Nucleus accumbens (tissue), 56 donors: ENCODE measurements around the gene ADPRM.
"Not testable (repeated sequence)": the region's sequence is repeated elsewhere in the genome, so short reads cannot be mapped to it uniquely, and the experiment has no call there.

Source experiments
- DNase-seq, 56 donors: peaks; one replicate each; lab custom pipeline; 2025; lab: John Stamatoyannopoulos, UW

The ADPRM gene

DNA sequence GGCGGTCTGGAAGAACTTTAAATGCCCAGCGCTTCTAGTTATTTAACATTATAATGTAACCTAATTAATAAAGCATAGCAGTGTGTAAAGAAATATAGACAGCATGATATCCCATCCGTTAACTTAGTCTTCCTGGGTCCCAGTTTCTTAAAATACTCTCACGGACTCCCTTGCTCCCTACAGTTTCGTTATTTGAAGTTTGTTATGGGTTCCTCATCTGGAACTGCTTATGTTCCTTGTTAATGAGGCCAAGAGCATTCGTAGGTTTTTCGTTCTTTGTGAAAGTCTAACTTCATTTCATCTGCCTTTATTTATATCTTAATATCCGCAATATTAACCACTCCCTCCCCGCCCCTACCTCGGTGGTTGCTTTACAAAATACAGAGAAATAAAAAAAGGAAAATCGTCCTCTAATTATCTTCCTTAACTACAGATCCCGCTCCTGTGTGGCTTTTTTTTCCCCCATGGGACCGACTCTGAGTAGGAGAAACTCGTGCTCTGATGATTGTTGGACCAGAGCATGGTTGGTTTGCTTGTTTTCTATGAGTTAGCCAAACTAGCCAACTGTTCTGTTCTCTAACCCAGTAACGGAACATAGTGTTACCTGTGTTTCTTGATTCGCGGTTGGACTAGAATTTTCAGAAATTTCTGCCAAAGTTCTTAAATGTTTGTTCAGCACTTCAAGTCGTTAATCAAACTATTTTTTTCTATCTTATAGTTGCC lies 863 bp downstream of the ADPRM start:
- DNase-seq, result peak in 1 of 56 donors; percentile 2

DNA sequence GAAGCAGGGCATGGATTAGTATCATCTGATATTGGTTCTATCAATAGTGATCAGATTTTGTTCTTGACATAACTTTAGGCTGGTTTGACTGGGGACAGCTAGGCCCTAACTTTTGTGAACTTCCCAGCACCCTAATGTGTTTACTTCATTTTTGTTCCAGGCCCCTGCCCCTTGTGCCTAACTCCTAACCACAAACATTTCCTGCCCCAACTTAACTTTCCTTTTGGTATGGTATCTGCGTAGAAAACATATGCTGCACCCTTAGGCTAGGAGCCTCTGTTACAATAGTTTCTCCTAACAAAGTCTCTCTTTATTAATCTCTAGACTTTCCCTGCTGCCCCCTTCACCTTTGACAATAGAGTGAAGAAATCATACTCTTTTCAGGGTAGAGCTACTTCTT lies 2.5 kb downstream of the ADPRM start:
- DNase-seq, result no peak

DNA sequence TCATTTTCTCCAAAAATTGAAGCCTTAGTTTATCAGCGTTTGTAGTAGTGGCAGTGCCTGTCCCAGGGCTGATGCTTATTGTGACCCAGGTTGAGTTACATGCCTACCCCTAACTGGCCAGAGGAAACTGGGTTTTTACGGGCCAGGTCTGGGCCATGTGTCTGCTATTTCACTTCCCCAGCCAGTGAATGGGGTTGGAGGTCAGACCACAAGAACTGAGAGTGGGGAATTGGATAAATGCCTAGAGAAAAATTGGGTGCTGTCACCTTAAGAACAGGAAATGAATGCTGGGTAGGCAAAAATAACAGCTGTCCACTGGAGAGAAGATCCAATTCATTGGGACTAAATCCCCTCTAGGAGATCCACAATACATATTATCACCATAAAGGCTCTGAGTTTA lies 5.2 kb downstream of the ADPRM start:
- DNase-seq, result no peak

- no peak for DNase-seq
Measured at GRCh38 chr17:10705727-10706126, 8.3 kb downstream of the ADPRM start.

DNA sequence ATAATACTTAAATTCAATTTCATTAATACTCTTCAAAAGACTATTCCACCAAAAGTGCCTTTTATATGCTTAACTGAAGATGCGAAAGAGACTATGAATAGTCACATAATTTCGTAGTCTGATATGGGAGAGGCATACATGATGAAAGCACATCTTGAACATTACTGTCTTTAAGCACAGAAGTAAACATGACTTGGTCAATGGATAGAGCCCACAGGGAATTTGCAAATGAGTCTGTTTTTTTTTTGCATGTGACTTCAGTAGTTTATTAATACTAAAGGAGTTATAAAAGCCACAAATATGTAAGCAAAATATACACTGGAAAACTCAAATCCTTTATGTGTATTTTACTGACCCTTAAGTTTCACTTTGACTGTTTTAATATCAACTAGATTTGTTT lies 15.9 kb downstream of the ADPRM start:
- DNase-seq, result no peak

DNA sequence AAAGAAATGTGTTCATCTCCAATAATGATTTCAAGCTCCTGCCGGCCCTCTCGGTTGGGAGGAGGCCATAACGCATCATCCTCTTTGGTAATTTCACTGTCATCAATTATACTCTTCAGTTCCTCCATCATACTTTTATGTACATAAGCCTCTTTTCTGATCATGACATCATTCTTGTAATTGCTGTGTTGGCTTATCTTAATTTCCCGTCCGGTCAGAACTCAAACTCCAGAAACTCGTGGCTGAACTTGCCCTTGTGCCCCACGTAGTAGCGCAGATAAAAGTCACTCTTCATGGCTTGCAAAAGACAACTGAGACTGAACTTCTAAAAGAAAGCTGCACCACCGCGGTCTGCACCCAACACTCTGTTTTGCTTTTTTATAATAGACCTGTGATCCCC lies 18.8 kb downstream of the ADPRM start:
- no peak for DNase-seq

DNA sequence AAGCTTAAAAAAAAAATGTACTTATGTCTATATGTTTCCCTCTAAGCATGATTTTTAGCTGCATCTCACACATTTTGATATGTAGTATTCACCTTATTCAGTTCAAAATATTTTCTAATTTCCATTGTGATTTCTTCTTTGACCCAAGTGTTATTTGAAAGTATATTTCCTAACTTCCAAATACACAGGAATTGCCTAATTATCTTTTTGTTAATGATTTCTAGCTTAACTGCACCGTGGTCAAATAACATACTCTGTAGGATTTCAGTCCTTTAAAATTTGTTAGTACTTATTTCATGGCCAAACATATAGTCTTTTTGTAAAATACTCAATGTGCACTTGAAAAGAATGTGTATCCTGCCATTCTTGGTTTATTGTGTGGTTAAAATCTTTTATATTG lies 21.2 kb downstream of the ADPRM start:
- DNase-seq, result no peak

DNA sequence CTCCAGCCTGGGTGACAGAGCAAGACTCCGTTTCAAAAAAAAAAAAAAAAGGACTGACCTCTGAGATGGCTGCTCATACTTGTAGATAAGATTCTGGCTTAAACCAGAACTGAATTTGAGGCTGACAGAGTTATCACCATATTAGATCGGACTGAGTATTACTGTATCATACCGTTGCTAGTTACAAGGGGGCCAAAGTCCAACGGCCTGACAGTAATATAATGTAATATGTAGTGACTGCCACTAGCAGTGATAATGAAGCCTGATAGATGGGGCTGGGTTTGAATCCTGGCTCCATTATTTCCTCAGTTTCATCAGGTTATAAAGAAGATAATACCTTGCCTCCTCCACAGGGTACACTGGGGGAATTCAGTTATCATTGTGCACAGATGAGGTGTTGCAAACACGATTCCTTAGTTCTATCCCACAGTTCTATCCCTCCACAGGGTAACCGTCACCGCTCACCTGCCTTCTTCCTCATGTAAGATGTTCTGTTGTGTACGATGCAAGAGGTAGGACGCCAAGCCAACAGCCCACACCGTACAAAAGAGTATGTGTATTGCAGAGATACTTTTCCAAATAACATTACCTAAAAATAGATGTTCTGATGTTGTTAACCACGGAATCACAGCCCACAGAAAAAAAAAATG lies 27.3 kb downstream of the ADPRM start:
- DNase-seq, result no peak

DNA sequence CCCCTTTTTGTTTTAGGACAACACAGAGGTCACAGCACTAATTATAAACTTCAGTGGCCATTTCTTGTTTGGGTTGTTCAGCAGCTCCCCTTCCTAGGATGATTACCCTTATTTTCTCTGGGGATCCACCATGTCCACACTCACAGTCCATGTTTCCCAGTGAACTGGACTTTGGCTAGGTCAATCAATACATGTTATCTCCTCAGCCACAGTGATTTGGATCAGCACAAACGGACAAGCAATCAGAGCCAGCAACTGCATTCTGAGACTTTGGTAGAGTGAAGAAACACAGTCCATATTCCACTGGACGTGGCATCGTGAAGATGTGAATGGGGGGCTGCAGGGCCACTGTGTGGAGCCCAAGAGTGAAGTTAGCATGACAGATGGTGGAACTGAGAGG lies 27.9 kb downstream of the ADPRM start:
- no peak for DNase-seq

DNA sequence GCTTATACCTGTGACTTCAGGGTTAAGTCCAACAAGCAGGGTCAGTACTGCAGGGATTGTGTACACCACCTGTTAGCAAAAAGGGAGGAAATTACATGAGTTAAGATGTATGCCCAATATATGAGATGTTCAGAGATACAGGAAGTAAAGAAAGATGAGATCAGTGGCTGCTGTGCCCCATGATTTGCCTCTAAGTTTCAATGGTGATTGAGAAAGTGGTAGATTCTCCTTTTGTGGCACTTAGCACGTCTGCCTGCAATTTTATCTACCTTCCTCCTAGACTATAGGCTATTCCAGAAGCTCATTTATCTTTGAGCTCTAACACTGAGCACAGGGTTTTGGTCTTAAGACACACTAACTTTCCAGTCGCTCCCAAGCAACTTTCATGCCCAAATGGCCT lies 28.8 kb downstream of the ADPRM start:
- no peak for DNase-seq

- no peak for DNase-seq
Measured at GRCh38 chr17:10727192-10727591, 29.8 kb downstream of the ADPRM start.

GRCh38 chr17:10728331-10728892 lies 31.0 kb downstream of the ADPRM start:
- DNase-seq, result no peak

DNA sequence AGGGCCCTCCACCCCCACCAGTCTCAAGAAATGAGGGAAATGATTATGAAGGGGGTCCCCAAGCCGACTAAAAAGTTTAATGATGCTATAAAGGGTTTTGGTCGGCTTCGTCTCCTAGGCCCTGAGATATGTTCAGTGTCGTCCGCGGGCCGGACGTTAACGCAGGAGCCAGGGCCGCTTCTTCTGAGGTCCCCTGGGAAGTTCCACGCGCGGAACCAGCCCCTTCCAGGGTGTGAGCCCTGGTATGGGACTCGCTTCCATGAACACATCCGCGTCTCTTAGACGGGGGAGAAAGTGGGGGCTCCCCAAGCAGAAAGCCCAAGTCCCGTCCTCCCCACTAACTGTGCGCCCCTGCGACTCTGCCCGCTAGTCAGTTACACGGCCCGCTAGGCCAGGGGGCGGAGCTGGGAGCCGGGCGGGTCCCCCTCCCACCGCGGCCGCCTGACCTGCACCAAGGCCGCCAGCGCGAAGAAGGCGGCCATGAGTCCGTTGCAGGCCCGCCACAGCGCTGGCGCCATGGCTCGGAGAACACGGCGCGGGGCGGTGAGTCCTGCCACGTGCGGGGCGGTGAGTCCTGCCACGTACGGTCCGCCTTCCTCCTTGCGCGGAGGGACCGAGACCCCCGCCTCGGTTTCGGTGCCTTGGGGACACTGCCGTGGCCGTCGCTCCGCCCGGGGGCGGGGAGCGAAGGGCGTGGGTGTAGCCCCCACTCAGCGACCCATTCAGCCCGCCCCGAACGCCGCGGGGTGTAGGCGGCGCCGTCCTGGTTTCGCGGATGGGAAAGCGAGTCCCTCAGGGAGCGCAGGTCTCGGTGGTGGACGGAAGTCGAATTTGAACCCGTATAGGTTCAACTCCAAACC lies 32.2 kb downstream of the ADPRM start, which contains the start of gene TMEM220:
TMEM220 (minus strand) TSS at position 690 of the 860 bp plus-strand sequence; CDS start at position 518, 172 bp downstream.
- peak in 49 of 56 donors; percentile 21 to 80 (median 54) for DNase-seq

GRCh38 chr17:10730247-10730646 lies 32.9 kb downstream of the ADPRM start:
- not testable (repeated sequence) for DNase-seq

- DNase-seq, result no peak
Measured at GRCh38 chr17:10731408-10731879, 34.0 kb downstream of the ADPRM start.

- not testable (repeated sequence) for DNase-seq
Measured at GRCh38 chr17:10732121-10732520, 34.7 kb downstream of the ADPRM start.

DNA sequence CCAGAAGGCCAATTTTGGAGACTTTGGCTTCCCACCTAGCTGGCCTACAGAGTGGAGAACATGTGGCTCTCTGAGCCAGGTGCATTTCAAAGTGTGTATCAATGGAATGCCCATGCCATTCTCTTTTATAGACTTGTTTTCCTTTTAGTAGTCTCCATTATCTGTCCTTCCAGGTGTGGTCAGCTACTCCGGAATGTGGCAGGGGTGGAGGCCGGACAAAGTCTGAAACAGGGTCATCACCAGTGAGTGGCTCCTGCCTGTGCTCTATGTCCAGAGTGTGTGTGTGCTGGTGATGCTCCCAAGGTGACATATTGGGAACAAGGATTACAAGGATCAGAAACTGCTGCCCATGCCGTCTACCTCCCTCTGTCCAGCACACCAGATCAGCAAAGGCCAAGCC lies 36.3 kb downstream of the ADPRM start:
- DNase-seq, result no peak

DNA sequence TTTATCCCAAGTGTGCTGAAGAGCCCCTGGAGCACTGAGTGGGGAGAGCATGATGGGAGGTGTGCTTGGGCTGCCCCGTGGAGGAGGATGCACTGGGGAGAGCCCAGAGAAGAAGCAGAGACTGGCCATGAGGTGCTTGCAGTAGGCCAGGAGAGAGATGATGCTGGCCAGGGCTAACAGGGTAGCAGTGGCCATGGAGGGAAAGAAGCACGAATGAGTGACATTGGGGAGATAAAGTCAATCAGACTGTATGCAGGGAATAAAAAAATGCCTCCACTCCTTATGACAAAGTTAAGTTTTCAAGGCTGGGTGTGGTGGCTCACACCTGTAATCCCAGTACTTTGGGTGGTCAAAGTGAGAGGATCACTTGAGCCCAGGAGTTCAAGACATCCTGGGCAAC lies 37.9 kb downstream of the ADPRM start:
- no peak for DNase-seq

DNA sequence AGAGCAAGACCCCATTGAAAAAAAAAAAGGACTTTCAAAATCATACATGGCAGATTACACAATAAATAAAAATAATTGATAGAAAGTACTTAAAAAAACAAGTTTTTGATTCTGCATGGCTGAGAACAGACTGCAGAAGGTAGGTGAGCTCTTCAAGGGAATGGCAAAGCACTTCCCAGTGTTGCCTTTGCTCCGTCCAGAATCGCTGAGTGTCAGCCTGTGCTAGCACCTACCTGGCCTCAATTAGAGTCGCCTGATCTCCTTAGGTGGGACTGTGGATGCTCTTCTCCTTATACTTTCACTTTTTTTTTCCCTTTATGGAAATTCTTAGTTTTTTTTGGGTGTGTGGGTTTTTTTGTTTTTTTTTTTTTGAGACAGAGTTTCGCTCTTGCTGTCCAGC lies 38.4 kb downstream of the ADPRM start:
- DNase-seq, result no peak

DNA sequence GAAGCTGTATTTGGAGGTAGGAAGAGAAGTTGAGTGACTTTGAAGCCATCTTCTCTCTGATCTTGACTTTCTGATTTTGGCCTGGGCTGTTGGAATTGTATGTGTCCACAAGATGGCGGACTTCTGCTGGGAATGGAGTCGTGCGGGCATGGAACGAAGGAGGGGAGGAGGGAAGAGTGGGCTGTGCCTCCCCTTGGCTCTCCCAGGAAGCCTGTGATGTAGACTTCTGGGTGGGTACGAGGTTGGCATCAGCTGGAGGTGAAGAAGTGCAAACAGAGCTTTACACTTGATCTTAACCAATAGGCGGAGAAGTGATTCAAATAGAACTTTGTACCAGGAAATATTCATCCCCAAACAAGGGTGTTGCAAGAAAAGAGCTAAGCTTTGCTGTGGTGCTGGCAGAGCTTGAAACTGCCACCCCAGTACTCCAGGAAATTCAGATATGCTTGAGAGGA lies 39.8 kb downstream of the ADPRM start:
- DNase-seq, result peak in 44 of 56 donors; percentile 3 to 80 (median 32)

DNA sequence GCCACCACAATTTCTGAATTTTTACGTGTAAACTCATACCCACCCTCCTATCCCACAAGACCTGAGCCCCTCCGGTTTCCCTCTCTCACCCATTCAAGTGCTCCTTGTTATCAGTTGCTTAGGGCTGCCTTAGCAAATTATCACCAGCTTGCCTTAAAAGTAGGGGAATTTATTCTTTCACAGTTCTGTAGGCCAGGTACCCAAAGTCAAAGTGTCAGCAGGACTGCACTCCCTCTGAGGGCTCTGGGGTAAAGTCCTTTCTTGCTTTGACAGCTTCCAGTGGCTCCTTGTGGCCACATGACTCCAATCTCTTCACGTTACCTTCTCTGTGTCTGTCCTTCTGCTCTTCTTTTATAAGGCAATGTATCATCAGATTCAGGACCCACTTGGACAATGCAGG lies 40.3 kb downstream of the ADPRM start:
- DNase-seq, result no peak
